Measurements from ENCODE around the gene DSTYK.

GRCh38 chr1:205188596-205188995 lies 22.9 kb downstream of the DSTYK start:
- TF ChIP-seq POLR2AphosphoS5 (IDR thresholded peaks at IDR 0.05; ENCODE audit: borderline replicate concordance, low read depth, low read length): no peak
- no peak for TF ChIP-seq EZH2 (IDR thresholded peaks at IDR 0.05)

Measured in SK-N-MC (cell line).